A549 (cell line): ENCODE measurements around the gene TMEM138. TPM values are rescaled to one million over a fixed set of nuclear protein-coding genes. Genes with fewer than 3 reads are reported as not detected.

Source experiments
- ATAC-seq, 2 experiments: fragments of 200-7000 bp in 1 of 2; fragments of >200 bp in 1 of 2; cut with Nextera tagmentation in 1 of 2; cut with Tn5 transposase in 1 of 2; 3 replicates each; pipeline versions ENCODE4 v1.8.0 to v1.9.1; 2018 to 2020; ENCODE audit warnings: mild to moderate bottlenecking in 1 of 2, moderate library complexity in 1 of 2
- CTCF ChIA-PET: fragments of 300-600 bp; sonication (Branson Sonifier 250); formaldehyde crosslinking; extraction: SDS; loops from one replicate; lab custom pipeline; 2021; ENCODE audit warnings: antibody characterized with exemption, inconsistent platforms; lab: Yijun Ruan, JAX
- POLR2A ChIA-PET: fragments of 350-600 bp; formaldehyde crosslinking; extraction: SDS; loops from one replicate; lab custom pipeline; 2021; ENCODE audit warnings: antibody characterized with exemption, inconsistent platforms; lab: Yijun Ruan, JAX
- DNase-seq, 2 experiments: peaks; one replicate each; pipeline versions ENCODE4 v3.0.0 to v3.0.0-alpha.2; 2011 to 2016; ENCODE audit warnings: low read depth in 1 of 2, low spot score in 1 of 2
- FAIRE-seq: peaks from 2 replicates; lab custom pipeline; 2011; peaks lifted over from hg19 to GRCh38; lab: Jason Lieb, UNC
- H3K27ac ChIP-seq, 2 experiments: fragments of >200 bp; sonication (Bioruptor Twin); formaldehyde crosslinking; 3 replicates each; pipeline ENCODE4 v1.5.1; 2016 to 2017
- H3K4me1 ChIP-seq: fragments of >200 bp; sonication (Bioruptor Twin); formaldehyde crosslinking; 3 replicates; pipeline ENCODE4 v1.6.1; 2016
- H3K4me2 ChIP-seq: fragments of >200 bp; sonication (Bioruptor Twin); formaldehyde crosslinking; 3 replicates; pipeline ENCODE4 v1.6.1; 2016
- H3K4me3 ChIP-seq: fragments of >200 bp; sonication (Bioruptor Twin); formaldehyde crosslinking; 3 replicates; pipeline ENCODE4 v1.5.1; 2016
- H3K9me3 ChIP-seq: fragments of >200 bp; sonication (Bioruptor Twin); formaldehyde crosslinking; 3 replicates; pipeline ENCODE4 v1.6.1; 2016
- CBX8 ChIP-seq: fragments of 200-600 bp; sonication (generic); IDR thresholded peaks from 2 replicates; pipeline ENCODE4 v1.6.1; 2016
- CEBPB ChIP-seq, 2 experiments: fragments of >200 bp in 1 of 2; sonication (Bioruptor Twin) in 1 of 2; formaldehyde crosslinking in 1 of 2; IDR thresholded peaks; 2 replicates each; pipeline ENCODE4 v1.6.1; 2012 to 2016
- CHD2 ChIP-seq: fragments of 150-350 bp; IDR thresholded peaks from 2 replicates; pipeline ENCODE4 v1.6.1; 2014; ENCODE audit warnings: low read length; ENCODE audit not compliant: partially characterized antibody
- CHD4 ChIP-seq: fragments of 200-600 bp; sonication (generic); IDR thresholded peaks from 2 replicates; pipeline ENCODE4 v1.6.1; 2016; ENCODE audit warnings: antibody characterized with exemption, mild to moderate bottlenecking, borderline replicate concordance
- E2F6 ChIP-seq: IDR thresholded peaks from 2 replicates; pipeline ENCODE4 v1.6.1; 2012; ENCODE audit warnings: low read depth, borderline replicate concordance
- FOSB ChIP-seq: fragments of 250-450 bp; sonication (Bioruptor Pico); IDR thresholded peaks from 2 replicates; pipeline ENCODE4 v1.5.0; 2020; ENCODE audit warnings: mild to moderate bottlenecking, moderate library complexity
- FOSL2 ChIP-seq, 2 experiments: fragments of 450-650 bp in 1 of 2; fragments of >200 bp in 1 of 2; sonication (Bioruptor Twin) in 1 of 2; formaldehyde crosslinking; IDR thresholded peaks; 2 replicates each; pipeline versions ENCODE4 v1.5.0 to v1.6.1; 2016 to 2020; ENCODE audit warnings: mild to moderate bottlenecking in 1 of 2, moderate library complexity in 1 of 2
- GATA3 ChIP-seq: IDR thresholded peaks from 2 replicates; pipeline ENCODE4 v1.6.1; 2012; ENCODE audit warnings: borderline replicate concordance
- HDAC2 ChIP-seq: fragments of 200-600 bp; sonication (generic); IDR thresholded peaks from 2 replicates; pipeline ENCODE4 v1.6.1; 2016
- HOXB13 ChIP-seq: fragments of 250-450 bp; sonication (Bioruptor Pico); IDR thresholded peaks from 2 replicates; pipeline ENCODE4 v1.5.0; 2020; ENCODE audit warnings: low read depth, mild to moderate bottlenecking, moderate library complexity
- JUN ChIP-seq, 2 experiments: fragments of >200 bp; sonication (Bioruptor Twin); formaldehyde crosslinking; IDR thresholded peaks; 2 replicates in 1 of 2; 3 replicates in 1 of 2; pipeline ENCODE4 v1.6.1; 2016 to 2017
- JUNB ChIP-seq: fragments of >200 bp; sonication (Bioruptor Twin); formaldehyde crosslinking; IDR thresholded peaks from 2 replicates; pipeline ENCODE4 v1.6.1; 2016
- MAZ ChIP-seq: fragments of 150-350 bp; IDR thresholded peaks from 2 replicates; pipeline ENCODE4 v1.6.1; 2014; ENCODE audit warnings: antibody characterized with exemption, low read depth, low read length, borderline replicate concordance
- NPAS2 ChIP-seq: fragments of 250-450 bp; sonication (Bioruptor Pico); IDR thresholded peaks from 2 replicates; pipeline ENCODE4 v1.8.0; 2022; ENCODE audit warnings: mild to moderate bottlenecking, moderate library complexity, borderline replicate concordance
- PBX3 ChIP-seq: IDR thresholded peaks from 2 replicates; pipeline ENCODE4 v1.6.1; 2012
- PHF8 ChIP-seq: fragments of 200-600 bp; sonication (generic); IDR thresholded peaks from 2 replicates; pipeline ENCODE4 v1.6.1; 2016; ENCODE audit warnings: low read depth, mild to moderate bottlenecking, antibody characterized with exemption, moderate library complexity, borderline replicate concordance
- POLR2AphosphoS2 ChIP-seq: conservative IDR thresholded peaks from 2 replicates; pipeline ENCODE4 v1.6.1; 2012; ENCODE audit warnings: low read length, improper control_type of control experiment, inconsistent platforms
- RAD21 ChIP-seq, 2 experiments: fragments of >200 bp in 1 of 2; sonication (Bioruptor Twin) in 1 of 2; formaldehyde crosslinking in 1 of 2; IDR thresholded peaks in 1 of 2; conservative IDR thresholded peaks in 1 of 2; 2 replicates in 1 of 2; 3 replicates in 1 of 2; pipeline ENCODE4 v1.6.1; 2012 to 2018; ENCODE audit warnings: inconsistent platforms in 1 of 2
- RARB ChIP-seq: fragments of 250-450 bp; sonication (Bioruptor Pico); IDR thresholded peaks from 2 replicates; pipeline ENCODE4 v1.8.0; 2021; ENCODE audit warnings: mild to moderate bottlenecking, moderate library complexity
- RCOR1 ChIP-seq: fragments of 150-350 bp; IDR thresholded peaks from 2 replicates; pipeline ENCODE4 v1.6.1; 2014; ENCODE audit warnings: antibody characterized with exemption, low read length, low read depth
- REST ChIP-seq: fragments of 200-600 bp; sonication (generic); IDR thresholded peaks from 2 replicates; pipeline ENCODE4 v1.6.1; 2016; ENCODE audit warnings: antibody characterized with exemption, mild to moderate bottlenecking, moderate library complexity
- RFX5 ChIP-seq: fragments of 450-650 bp; IDR thresholded peaks from 2 replicates; pipeline ENCODE4 v1.7.1; 2014; ENCODE audit warnings: antibody characterized with exemption, mild to moderate bottlenecking, moderate library complexity
- RNF2 ChIP-seq: fragments of 200-600 bp; sonication (generic); IDR thresholded peaks from 2 replicates; pipeline ENCODE4 v1.6.1; 2016; ENCODE audit warnings: low read depth, mild to moderate bottlenecking, antibody characterized with exemption, moderate library complexity, borderline replicate concordance
- TP53 ChIP-seq: fragments of 250-450 bp; sonication (Bioruptor Pico); IDR thresholded peaks from 2 replicates; pipeline ENCODE4 v1.5.0; 2021; ENCODE audit warnings: mild to moderate bottlenecking, moderate library complexity
- ZC3H11A ChIP-seq: fragments of 450-650 bp; IDR thresholded peaks from 2 replicates; pipeline ENCODE4 v1.6.1; 2014; ENCODE audit warnings: antibody characterized with exemption, mild to moderate bottlenecking
- ZNF302 ChIP-seq: fragments of 250-450 bp; sonication (Bioruptor Pico); IDR thresholded peaks from 2 replicates; pipeline ENCODE4 v1.9.0; 2021; ENCODE audit warnings: inconsistent platforms, mild to moderate bottlenecking, moderate library complexity
- WGBS: methylation state at CpG from one replicate; pipeline ENCODE4 v1.1.6; 2017; ENCODE audit errors: missing lambda C conversion rate; 5-methylcytosine and 5-hydroxymethylcytosine counted together
- polyA plus RNA-seq, 4 experiments: library from polyadenylated mRNA; depleted of rRNA in 3 of 4; stranded (reverse); fragments of >200 nt; fragmentation: RNase III in 1 of 4; extraction: RNeasy Plus Mini Kit Qiagen cat#74134 plus additional on column Dnase treatment in 1 of 4; gene quantifications; 2 replicates in 3 of 4; 3 replicates in 1 of 4; pipeline ENCODE4 v1.2.3, GENCODE V29; 2011 to 2017
- TF ChIP-seq, protein P1 (sequence below): fragments of 250-450 bp; sonication (Bioruptor Pico); IDR thresholded peaks from 2 replicates; pipeline ENCODE4 v1.5.0; 2021; ENCODE audit warnings: mild to moderate bottlenecking, moderate library complexity, borderline replicate concordance

TMEM138 gene
- polyA plus RNA-seq, 2 of the 4 experiments (the other 2 are of a cell fraction) = 80.3 to 143 TPM

DNA sequence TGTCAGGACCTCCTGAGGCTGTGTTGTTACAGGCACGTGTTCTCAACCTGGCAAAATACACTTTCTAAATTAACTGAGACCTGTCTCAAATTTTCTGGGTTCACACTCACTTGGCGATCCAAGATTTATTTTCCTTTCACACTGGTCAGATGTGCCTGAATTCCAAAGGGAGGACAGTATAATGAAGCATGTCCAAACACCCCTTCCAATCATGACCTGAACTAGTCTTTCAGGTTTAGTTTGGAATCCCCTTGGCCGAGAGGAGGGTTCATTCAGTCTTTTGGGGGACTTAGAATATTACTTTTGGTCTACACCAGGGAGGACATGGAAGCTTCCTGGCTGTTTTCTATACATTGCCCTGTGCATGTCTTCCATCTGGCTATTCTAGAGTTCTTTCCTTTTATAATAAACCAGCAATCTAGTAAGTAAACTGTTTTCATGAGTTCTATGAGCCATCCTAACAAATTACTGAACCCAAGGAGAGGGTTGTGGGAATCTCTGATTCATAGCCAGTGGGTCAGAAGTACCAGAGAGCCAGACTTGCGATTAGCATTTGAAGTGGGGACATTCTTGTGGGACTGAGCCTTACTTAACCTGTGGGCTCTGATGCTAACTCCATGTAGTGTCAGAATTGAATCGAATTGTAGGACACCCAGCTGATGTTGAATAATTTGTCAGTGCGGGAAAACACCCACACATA lies 15.4 kb downstream of the TMEM138 start:
- Histone ChIP-seq H3K27ac (peak overlapping the region; percentile 76 to 87; a peak in 5 of 6 replicates), H3K4me3 (no peak overlapping the region), H3K9me3 (no peaks in the 10 kb centered on the region), H3K4me2 (peak overlapping the region; percentile 64; the same call in 2 of the 3 replicates), H3K4me1 (peaks cover 20% of the 10 kb centered on the region)
- 92% methylated on average over 6 of the region's 6 CpGs for WGBS
- ATAC-seq (0 out of 6 replicates have a peak, but pooled peaks of 1 of the 2 experiments have one; percentile 22), FAIRE-seq (no peak), DNase-seq (no peak)
- no peak for TF ChIP-seq JUN (IDR thresholded peaks at IDR 0.05)
- TF ChIP-seq JUNB = no peak
- no peak for TF ChIP-seq RARB (CRISPR knock-in tag)
- TF ChIP-seq RNF2 = no peak
- TF ChIP-seq CBX8 = no peak
- TF ChIP-seq MAZ = no peak
- ChIA-PET POLR2A (interaction anchor here (1.5 to 4.0 kb wide), 3 partner anchors 16 to 44 kb away, joined by 5 to 36 read pairs (median 22); partner anchors contain the start of genes CYB561A3, DDB1, TKFC and TMEM138), CTCF (interaction anchor here (0.9 to 17.4 kb wide), 4 partner anchors 8 to 39 kb away, joined by 3 to 552 read pairs (median 262); partner anchors contain the start of genes CYB561A3, DDB1, TKFC and TMEM138)

- ChIA-PET CTCF (interaction anchor here (15.0 to 17.4 kb wide), 2 partner anchors 18 to 41 kb away, joined by 521 to 552 read pairs; partner anchors contain the start of genes CYB561A3, DDB1, TKFC and TMEM138), POLR2A (interaction anchor here (0.9 to 1.7 kb wide), 4 partner anchors 14 to 45 kb away, joined by 3 to 36 read pairs (median 6); partner anchors contain the start of genes CYB561A3, DDB1, TKFC and TMEM138)
- H3K4me3 ChIP-seq = no peak overlapping the region
- peak; percentile 91 to 99 for ATAC-seq
- no peak for FAIRE-seq
- H3K9me3 ChIP-seq = no peaks in the 10 kb centered on the region
- peak overlapping the region; percentile 76 to 87 for H3K27ac ChIP-seq
- 37% methylated on average over 5 of the region's 5 CpGs for WGBS
- peak overlapping the region; percentile 64 for H3K4me2 ChIP-seq
- peaks cover 20% of the 10 kb centered on the region for H3K4me1 ChIP-seq
- peak; percentile 72 to 74 for DNase-seq
- TF ChIP-seq JUNB (peak; percentile 74), E2F6 (no peak), ZNF302 (CRISPR knock-in tag) (no peak), RCOR1 (no peak), NPAS2 (CRISPR knock-in tag) (no peak), REST (no peak), HOXB13 (CRISPR knock-in tag) (no peak), GATA3 (no peak), HDAC2 (no peak), PBX3 (no peak), RARB (CRISPR knock-in tag) (no peak), PHF8 (no peak), TP53 (CRISPR knock-in tag) (no peak), RNF2 (no peak), RFX5 (no peak), CHD2 (no peak), RAD21 (conservative IDR thresholded peaks at IDR 0.05 in 1 of 2, IDR thresholded peaks at IDR 0.05 in 1 of 2) (0 out of 5 replicates have a peak, but pooled peaks of 1 of the 2 experiments have one; percentile 8), CEBPB (IDR thresholded peaks at IDR 0.05) (peak; percentile 97 to 98), POLR2AphosphoS2 (no peak), FOSL2 (IDR thresholded peaks at IDR 0.05) (peak; percentile 70; the same call in 1 of the 2 replicates), FOSL2 (CRISPR knock-in tag; IDR thresholded peaks at IDR 0.05) (peak; percentile 91), FOSB (CRISPR knock-in tag) (no peak), ZC3H11A (no peak), CHD4 (no peak)
- TF ChIP-seq, protein P1, sequence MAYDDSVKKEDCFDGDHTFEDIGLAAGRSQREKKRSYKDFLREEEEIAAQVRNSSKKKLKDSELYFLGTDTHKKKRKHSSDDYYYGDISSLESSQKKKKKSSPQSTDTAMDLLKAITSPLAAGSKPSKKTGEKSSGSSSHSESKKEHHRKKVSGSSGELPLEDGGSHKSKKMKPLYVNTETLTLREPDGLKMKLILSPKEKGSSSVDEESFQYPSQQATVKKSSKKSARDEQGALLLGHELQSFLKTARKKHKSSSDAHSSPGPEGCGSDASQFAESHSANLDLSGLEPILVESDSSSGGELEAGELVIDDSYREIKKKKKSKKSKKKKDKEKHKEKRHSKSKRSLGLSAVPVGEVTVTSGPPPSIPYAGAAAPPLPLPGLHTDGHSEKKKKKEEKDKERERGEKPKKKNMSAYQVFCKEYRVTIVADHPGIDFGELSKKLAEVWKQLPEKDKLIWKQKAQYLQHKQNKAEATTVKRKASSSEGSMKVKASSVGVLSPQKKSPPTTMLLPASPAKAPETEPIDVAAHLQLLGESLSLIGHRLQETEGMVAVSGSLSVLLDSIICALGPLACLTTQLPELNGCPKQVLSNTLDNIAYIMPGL (CRISPR knock-in tag) = no peak
Measured at GRCh38 chr11:61378713-61379313, 16.6 kb downstream of the TMEM138 start.
